Measurements from ENCODE around the gene PHOX2A. TPM values are rescaled to one million over a fixed set of nuclear protein-coding genes. Genes with fewer than 3 reads are reported as not detected.
A peak's percentile ranks its signal among the peaks of the same experiment; 100 is the strongest.

The PHOX2A gene
- total and polyA plus RNA-seq, 7 experiments from 2014 or later, result not detected

DNA sequence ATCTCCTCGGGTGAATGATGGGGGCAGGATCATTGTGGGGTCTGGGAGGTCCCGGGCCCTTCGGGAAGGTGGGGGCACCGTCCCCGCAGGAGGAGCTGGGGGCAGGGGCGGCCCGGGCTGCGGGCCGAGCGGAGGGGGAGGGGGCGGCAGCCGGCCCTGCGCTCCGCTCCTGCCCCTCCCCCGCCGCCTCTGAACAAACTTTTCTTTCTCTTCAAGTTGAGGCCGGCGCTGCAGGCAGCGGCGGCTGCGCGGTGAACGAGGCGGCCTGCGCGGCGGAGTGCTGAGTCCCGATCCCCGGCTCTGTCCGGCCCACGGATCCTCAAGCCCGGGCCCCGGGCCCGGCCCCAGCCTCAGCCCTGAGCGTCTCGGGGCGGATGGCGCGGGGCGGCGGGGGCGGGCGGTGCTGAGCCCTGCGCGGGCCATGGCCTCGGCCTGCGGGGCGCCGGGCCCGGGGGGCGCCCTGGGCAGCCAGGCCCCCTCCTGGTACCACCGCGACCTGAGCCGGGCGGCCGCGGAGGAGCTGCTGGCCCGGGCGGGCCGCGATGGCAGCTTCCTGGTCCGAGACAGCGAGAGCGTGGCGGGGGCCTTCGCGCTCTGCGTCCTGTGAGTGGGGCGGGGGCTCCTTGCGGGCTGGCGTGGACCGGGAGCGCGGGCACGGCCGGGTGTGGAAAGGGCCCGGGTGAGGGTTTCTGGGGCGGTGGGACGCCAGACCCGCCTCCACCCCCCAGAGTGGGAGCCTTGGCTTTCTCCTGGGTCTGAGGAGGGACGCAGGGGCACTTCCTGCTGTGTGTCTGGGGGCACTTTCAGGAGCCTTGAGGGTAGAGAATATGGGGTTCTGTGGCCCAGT lies 19.2 kb downstream of the PHOX2A start, which contains the start of gene INPPL1:
Gene INPPL1, plus strand, starts transcription at position 204 of the 847 bp plus-strand sequence. Its CDS starts 218 bp downstream, at position 422.
- no peak for ATAC-seq
- Mint-ChIP-seq H3K4me1 (peaks cover 12 to 31% (median 24%) of the 10 kb centered on the region in 7 donors), H3K27me3 (no peaks in the 10 kb centered on the region), H3K9me3 (peaks cover 0 to 1% (median 0%) of the 10 kb centered on the region in 11 donors), H3K36me3 (peaks cover 0 to 12% (median 0%) of the 10 kb centered on the region in 5 donors), H3K27ac (peak within 1 kb of the TSS; percentile 89 to 98 (median 94)), H3K4me3 (peak within 1 kb of the TSS; percentile 90 to 99 (median 94))
- Histone ChIP-seq H3K36me3 (ENCODE audit: control insufficient read depth in 2 of 3, insufficient read depth in 3 of 3, low read length in 3 of 3) (peaks cover 0 to 29% (median 0%) of the 10 kb centered on the region in 3 experiments), H3K9me3 (ENCODE audit: control insufficient read depth in 2 of 3, low read length in 3 of 3) (no peaks in the 10 kb centered on the region), H3K4me3 (ENCODE audit: low read length) (peak within 1 kb of the TSS; percentile 91), H3K27me3 (ENCODE audit: control insufficient read depth in 2 of 2, insufficient read depth in 2 of 2, low read length in 2 of 2) (no peaks in the 10 kb centered on the region), H3K4me1 (ENCODE audit: control insufficient read depth in 2 of 2, insufficient read depth in 2 of 2, low read length in 2 of 2) (peaks cover 10 to 12% of the 10 kb centered on the region in 2 donors), H3K27ac (ENCODE audit: low read depth, low read length) (peak within 1 kb of the TSS; percentile 88)
- ChIA-PET POLR2A (interaction anchor here (0.9 to 1.8 kb wide), 4 partner anchors 11 to 183 kb away, joined by 3 to 6 read pairs (median 4); no protein-coding TSS in a partner anchor), CTCF (interaction anchor here (0.6 to 1.7 kb wide), 2 partner anchors 80 to 190 kb away, joined by 4 read pairs; no protein-coding TSS in a partner anchor)
- DNase-seq, result peak in 7 of 9 donors; percentile 19 to 54 (median 34)
- intact Hi-C loops (cut with micrococcal nuclease), result loop anchor here (1.0 to 10.0 kb wide), 8 partner anchors 14 to 1950 kb away; partner anchors contain the start of genes ATG16L2 (in 1 of the 2), NADSYN1 (in 1 of the 2), PLEKHB1 (in 1 of the 2) and PPFIA1 (in 1 of the 2)

DNA sequence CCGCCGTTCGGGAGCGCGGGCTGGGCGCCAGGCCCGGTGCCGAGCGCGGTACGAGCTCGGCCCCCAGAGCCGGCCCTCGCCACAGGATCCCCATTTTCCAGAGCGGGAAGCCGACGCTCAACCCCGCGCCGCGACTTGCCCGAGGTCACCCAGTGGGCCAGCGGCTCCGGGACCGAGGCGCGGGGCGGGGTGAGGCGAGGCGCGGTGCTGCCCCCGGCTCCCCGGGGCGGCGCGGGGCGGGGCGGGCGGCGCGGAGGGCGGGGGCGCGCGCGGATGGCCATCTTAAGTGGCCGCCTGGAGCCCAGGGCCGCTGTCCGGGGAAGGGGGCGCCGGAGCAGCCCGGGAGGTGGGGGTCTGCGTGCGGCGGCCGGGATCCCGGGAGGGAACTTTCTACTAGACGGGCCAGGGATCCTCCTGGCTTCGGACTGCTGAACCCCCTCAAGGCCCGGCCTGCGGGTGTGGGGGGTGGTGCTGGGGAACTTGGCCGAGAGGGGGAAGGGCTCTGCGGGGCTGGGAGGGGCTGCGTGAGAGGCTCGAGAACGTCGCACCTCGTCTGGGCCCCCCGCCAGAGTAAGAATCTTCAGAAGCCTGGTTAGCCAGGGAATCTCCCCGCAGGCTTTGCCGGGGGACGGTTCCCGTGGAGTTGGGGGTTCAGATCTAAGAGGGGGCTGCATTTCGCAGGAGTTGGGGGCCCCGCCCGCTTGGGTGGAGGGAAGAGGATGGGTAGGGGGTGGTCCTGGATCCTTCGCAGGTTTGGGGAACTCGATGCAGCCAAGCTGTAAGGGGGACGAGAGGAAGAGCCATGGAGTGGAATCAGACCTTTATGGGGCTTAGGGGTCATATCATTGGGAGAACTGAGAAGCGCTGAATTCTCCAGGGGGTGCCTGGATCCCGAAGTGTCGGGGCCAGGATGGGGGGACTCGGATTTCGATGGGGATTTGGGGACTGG lies 20.1 kb downstream of the PHOX2A start:
- peak overlapping the region; percentile 87 to 98 (median 94) for H3K27ac Mint-ChIP-seq
- Histone ChIP-seq H3K36me3 (ENCODE audit: control insufficient read depth in 2 of 3, insufficient read depth in 3 of 3, low read length in 3 of 3) (peaks cover 0 to 20% (median 0%) of the 10 kb centered on the region in 3 experiments), H3K4me1 (ENCODE audit: control insufficient read depth in 2 of 2, insufficient read depth in 2 of 2, low read length in 2 of 2) (peaks cover 10 to 12% of the 10 kb centered on the region in 2 donors), H3K27ac (ENCODE audit: low read depth, low read length) (peak overlapping the region; percentile 88), H3K27me3 (ENCODE audit: control insufficient read depth in 2 of 2, insufficient read depth in 2 of 2, low read length in 2 of 2) (no peaks in the 10 kb centered on the region), H3K9me3 (ENCODE audit: control insufficient read depth in 2 of 3, low read length in 3 of 3) (no peaks in the 10 kb centered on the region), H3K4me3 (ENCODE audit: low read length) (peak overlapping the region; percentile 91)
- ATAC-seq (peak; percentile 59), DNase-seq (peak in 7 of 9 donors; percentile 37 to 83 (median 40))
- ChIA-PET CTCF (interaction anchor here (0.6 to 1.7 kb wide), 5 partner anchors 13 to 191 kb away, joined by 3 to 4 read pairs (median 3); no protein-coding TSS in a partner anchor), POLR2A (interaction anchor here (0.6 to 3.2 kb wide), 10 partner anchors 12 to 1947 kb away, joined by 3 to 18 read pairs (median 6); partner anchors contain the start of genes ANAPC15, CLPB, RNF121 and XNDC1N)
- peaks cover 0 to 7% (median 0%) of the 10 kb centered on the region in 5 donors for H3K36me3 Mint-ChIP-seq
- H3K4me3 Mint-ChIP-seq, result peak overlapping the region; percentile 90 to 99 (median 94)
- peaks cover 12 to 31% (median 24%) of the 10 kb centered on the region in 7 donors for H3K4me1 Mint-ChIP-seq
- peaks cover 0 to under 1% (median 0%) of the 10 kb centered on the region in 5 donors for H3K27me3 Mint-ChIP-seq
- H3K9me3 Mint-ChIP-seq, result peaks cover 0 to 1% (median 0%) of the 10 kb centered on the region in 11 donors
- intact Hi-C loops (cut with micrococcal nuclease), result loop anchor here (1.0 to 10.0 kb wide), 18 partner anchors 14 to 1949 kb away; partner anchors contain the start of genes ANAPC15 (in 2 of the 2), ATG16L2 (in 2 of the 2), CLPB (in 2 of the 2) and LRRC51 (in 2 of the 2)

DNA sequence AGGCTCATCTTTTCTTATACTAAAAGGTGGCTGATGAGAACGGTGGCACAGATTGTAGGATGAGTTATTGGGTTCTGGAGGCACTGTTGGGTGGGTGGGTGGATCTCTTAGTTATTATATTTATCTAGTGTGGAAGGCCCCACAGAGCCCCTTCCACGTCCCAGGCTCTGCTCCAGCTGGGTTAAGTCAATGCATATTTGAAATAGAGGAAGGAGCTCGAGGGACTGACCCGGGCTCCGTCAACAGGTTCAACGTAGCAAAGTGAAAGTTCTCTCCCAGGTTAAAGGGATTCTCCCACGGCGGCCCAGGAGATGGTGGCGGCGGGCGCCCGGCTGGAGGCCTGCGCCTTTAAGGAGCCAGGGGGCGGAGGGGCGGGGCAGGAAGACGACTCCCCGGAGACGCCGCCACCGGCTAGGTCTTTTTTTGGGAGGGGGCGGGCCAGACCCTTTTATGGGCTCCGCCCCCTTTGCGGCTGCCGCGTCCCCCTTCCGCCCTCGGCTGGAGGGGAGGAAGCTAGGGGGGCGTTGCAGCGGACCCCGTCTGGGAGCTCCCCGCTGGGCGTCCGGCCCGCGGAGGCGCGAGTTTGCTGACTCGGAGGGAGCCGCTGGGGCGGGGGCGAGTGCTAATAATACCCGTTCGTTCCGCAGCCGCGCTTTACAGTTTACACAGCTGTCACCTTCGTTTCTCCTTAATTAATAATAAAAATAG lies 20.9 kb downstream of the PHOX2A start:
- peaks cover 10 to 12% of the 10 kb centered on the region in 2 donors for H3K4me1 ChIP-seq (ENCODE audit: control insufficient read depth in 2 of 2, insufficient read depth in 2 of 2, low read length in 2 of 2)
- Mint-ChIP-seq H3K36me3 (peaks cover 0 to 5% (median 0%) of the 10 kb centered on the region in 5 donors), H3K27me3 (peaks cover 0 to 8% (median 5%) of the 10 kb centered on the region in 5 donors), H3K4me1 (peaks cover 12 to 31% (median 24%) of the 10 kb centered on the region in 7 donors), H3K4me3 (peak overlapping the region; percentile 88 to 99 (median 91)), H3K27ac (peak overlapping the region; percentile 76 to 95 (median 89)), H3K9me3 (peaks cover 0 to 1% (median 0%) of the 10 kb centered on the region in 11 donors)
- CTCF ChIA-PET, result interaction anchor here (0.6 to 1.7 kb wide), 8 partner anchors 12 to 246 kb away, joined by 3 to 4 read pairs (median 3); no protein-coding TSS in a partner anchor
- no peaks in the 10 kb centered on the region for H3K27me3 ChIP-seq (ENCODE audit: control insufficient read depth in 2 of 2, insufficient read depth in 2 of 2, low read length in 2 of 2)
- H3K36me3 ChIP-seq (ENCODE audit: control insufficient read depth in 2 of 3, insufficient read depth in 3 of 3, low read length in 3 of 3), result peaks cover 0 to 12% (median 0%) of the 10 kb centered on the region in 3 experiments
- DNase-seq, result peak; percentile 81 to 97 (median 90)
- intact Hi-C loops (cut with micrococcal nuclease), result loop anchor here (1.0 to 10.0 kb wide), 17 partner anchors 40 to 1948 kb away; partner anchors contain the start of genes ANAPC15 (in 2 of the 2), ATG16L2 (in 2 of the 2), CLPB (in 2 of the 2) and LRRC51 (in 2 of the 2)
- H3K9me3 ChIP-seq (ENCODE audit: control insufficient read depth in 2 of 3, low read length in 3 of 3), result no peaks in the 10 kb centered on the region
- H3K4me3 ChIP-seq (ENCODE audit: low read length), result peak overlapping the region; percentile 77
- ATAC-seq, result peak; percentile 89
- POLR2A ChIA-PET, result interaction anchor here (0.7 to 3.2 kb wide), 9 partner anchors 18 to 1947 kb away, joined by 3 to 18 read pairs (median 4); partner anchors contain the start of genes ANAPC15, CLPB, LAMTOR1 and RNF121
- H3K27ac ChIP-seq (ENCODE audit: low read depth, low read length), result peak overlapping the region; percentile 88

DNA sequence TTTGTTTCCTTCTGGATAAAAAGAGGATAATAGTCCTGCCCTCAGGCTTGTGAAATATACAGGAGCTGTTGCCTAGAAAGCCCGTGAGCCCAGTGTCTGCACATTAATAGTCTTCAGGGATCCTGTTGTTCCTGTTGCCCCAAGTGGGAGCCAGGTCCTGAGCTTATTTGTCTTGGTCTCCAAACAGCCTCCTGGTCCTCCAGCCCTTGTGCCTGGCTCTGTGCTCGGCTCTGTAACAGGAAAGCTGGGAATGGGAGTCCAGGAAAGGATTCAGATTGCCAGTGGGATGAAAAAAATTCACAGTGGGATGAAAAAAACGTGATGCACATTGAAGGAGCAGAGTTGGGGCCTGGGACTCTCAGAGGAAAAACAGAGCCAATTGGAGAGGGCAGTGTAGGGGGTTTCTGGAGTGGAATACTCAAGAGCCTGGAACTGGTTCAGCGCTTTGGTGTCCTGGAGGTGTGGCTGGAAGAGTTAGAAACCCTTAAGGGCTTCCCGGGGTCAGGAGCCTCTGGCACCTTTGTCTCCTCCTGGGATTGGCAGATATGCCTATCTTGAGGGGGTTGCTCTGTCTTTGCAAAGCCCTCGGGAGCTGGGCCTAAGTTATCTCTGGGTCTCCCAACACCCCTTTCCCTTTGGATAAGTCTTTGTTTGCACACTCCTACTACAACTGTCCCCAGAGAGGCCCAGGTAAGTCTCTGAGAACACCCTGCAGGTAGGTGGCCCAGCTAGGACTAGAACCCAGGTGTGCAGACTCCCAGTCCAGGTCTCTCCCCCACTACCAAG lies 21.7 kb downstream of the PHOX2A start:
- Mint-ChIP-seq H3K27ac (peak overlapping the region; percentile 76 to 95 (median 89)), H3K36me3 (peaks cover 0 to 5% (median 0%) of the 10 kb centered on the region in 5 donors), H3K9me3 (peaks cover 0 to 1% (median 0%) of the 10 kb centered on the region in 11 donors), H3K4me1 (peaks cover 12 to 33% (median 27%) of the 10 kb centered on the region in 7 donors), H3K4me3 (peak overlapping the region; percentile 88 to 99 (median 91)), H3K27me3 (peaks cover 0 to 14% (median 12%) of the 10 kb centered on the region in 5 donors)
- DNase-seq (peak in 1 of 9 donors; percentile 17), ATAC-seq (no peak)
- peaks cover 0 to 10% (median 0%) of the 10 kb centered on the region in 3 experiments for H3K36me3 ChIP-seq (ENCODE audit: control insufficient read depth in 2 of 3, insufficient read depth in 3 of 3, low read length in 3 of 3)
- peak overlapping the region; percentile 88 for H3K27ac ChIP-seq (ENCODE audit: low read depth, low read length)
- intact Hi-C loops (cut with micrococcal nuclease), result loop anchor here (2.0 to 10.0 kb wide), 10 partner anchors 119 to 1947 kb away; partner anchors contain the start of genes ATG16L2 (in 1 of the 2), FCHSD2 (in 1 of the 2), LAMTOR1 (in 1 of the 2) and NADSYN1 (in 1 of the 2)
- no peaks in the 10 kb centered on the region for H3K27me3 ChIP-seq (ENCODE audit: control insufficient read depth in 2 of 2, insufficient read depth in 2 of 2, low read length in 2 of 2)
- ChIA-PET CTCF (interaction anchor here (0.6 to 1.4 kb wide), 4 partner anchors 11 to 245 kb away, joined by 3 to 4 read pairs (median 4); no protein-coding TSS in a partner anchor), POLR2A (interaction anchor here (0.6 to 3.2 kb wide), 7 partner anchors 95 to 294 kb away, joined by 3 to 18 read pairs (median 7); partner anchors contain the start of genes ANAPC15, CLPB, LAMTOR1 and RNF121)
- no peaks in the 10 kb centered on the region for H3K9me3 ChIP-seq (ENCODE audit: control insufficient read depth in 2 of 3, low read length in 3 of 3)
- peak overlapping the region; percentile 77 for H3K4me3 ChIP-seq (ENCODE audit: low read length)
- peaks cover 10 to 12% of the 10 kb centered on the region in 2 donors for H3K4me1 ChIP-seq (ENCODE audit: control insufficient read depth in 2 of 2, insufficient read depth in 2 of 2, low read length in 2 of 2)

Data from naive thymus-derived CD4-positive, alpha-beta T cell (primary cell).